Kidney epithelial cell (primary cell): ENCODE measurements around the gene GABRR2. TPM values are rescaled to one million over a fixed set of nuclear protein-coding genes. Genes with fewer than 3 reads are reported as not detected.

Experiments
- DNase-seq: peaks from one replicate; pipeline ENCODE4 v3.0.0-alpha.2; 2010; ENCODE audit warnings: low read depth
- H3K27me3 ChIP-seq: 2 replicates; pipeline ENCODE4 v1.6.0; 2011; ENCODE audit warnings: low read length; ENCODE audit not compliant: control insufficient read depth, insufficient read depth
- H3K36me3 ChIP-seq: 2 replicates; pipeline ENCODE4 v1.5.1; 2011; ENCODE audit warnings: low read length; ENCODE audit not compliant: control insufficient read depth, insufficient read depth
- H3K4me3 ChIP-seq: 2 replicates; pipeline ENCODE4 v1.5.1; 2011; ENCODE audit warnings: low read depth, mild to moderate bottlenecking, control low read depth, low read length
- total RNA-seq: library from RNA; depleted of rRNA; stranded (reverse); fragments of >200 nt; gene quantifications from 2 replicates; pipeline ENCODE4 v1.2.3, GENCODE V29; 2015
- TF ChIP-seq, protein P1 (sequence below): IDR thresholded peaks from 2 replicates; pipeline ENCODE4 v1.5.1; 2011; ENCODE audit warnings: mild to moderate bottlenecking, moderate library complexity, low read length, control low read depth, inconsistent platforms; ENCODE audit not compliant: insufficient read depth, poor library complexity, severe bottlenecking

GABRR2 gene
- total RNA-seq, 1 donor from 2014 or later: not detected

DNA sequence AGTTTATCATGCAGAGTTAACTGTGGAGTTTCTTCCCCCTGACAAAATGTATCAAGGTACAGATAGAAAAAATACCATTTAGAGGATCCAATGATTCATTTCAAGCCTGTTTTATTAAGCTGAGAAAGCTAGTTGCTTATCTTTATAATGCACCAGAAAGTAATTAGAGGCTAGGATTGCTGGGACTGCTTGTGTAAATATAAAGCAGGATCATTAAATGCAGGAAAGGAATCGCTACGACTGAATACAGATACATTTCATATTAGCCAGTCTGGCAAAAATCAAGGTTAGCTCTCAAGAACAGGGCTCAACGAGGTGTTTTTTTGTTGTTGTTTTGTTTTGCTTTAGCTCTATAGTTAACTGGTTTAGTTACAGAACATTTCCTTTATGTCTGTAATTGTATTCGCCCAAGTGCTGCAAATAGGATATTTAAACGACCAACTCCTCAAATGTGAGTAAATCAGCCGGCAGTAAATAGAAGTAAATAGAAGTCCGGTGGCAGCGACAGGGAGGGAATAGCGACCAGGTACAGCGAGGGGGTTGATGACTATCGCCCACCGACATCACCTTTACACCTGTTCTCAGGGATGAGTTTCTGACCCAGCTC is 36.7 kb upstream of the GABRR2 start:
- no peak for DNase-seq
- TF ChIP-seq, protein P1, sequence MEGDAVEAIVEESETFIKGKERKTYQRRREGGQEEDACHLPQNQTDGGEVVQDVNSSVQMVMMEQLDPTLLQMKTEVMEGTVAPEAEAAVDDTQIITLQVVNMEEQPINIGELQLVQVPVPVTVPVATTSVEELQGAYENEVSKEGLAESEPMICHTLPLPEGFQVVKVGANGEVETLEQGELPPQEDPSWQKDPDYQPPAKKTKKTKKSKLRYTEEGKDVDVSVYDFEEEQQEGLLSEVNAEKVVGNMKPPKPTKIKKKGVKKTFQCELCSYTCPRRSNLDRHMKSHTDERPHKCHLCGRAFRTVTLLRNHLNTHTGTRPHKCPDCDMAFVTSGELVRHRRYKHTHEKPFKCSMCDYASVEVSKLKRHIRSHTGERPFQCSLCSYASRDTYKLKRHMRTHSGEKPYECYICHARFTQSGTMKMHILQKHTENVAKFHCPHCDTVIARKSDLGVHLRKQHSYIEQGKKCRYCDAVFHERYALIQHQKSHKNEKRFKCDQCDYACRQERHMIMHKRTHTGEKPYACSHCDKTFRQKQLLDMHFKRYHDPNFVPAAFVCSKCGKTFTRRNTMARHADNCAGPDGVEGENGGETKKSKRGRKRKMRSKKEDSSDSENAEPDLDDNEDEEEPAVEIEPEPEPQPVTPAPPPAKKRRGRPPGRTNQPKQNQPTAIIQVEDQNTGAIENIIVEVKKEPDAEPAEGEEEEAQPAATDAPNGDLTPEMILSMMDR: no peak
- peak overlapping the region; percentile 89 for H3K4me3 ChIP-seq

GRCh38 chr6:89350281-89350966 is 35.3 kb upstream of the GABRR2 start:
- Histone ChIP-seq H3K27me3 (no peaks in the 10 kb centered on the region), H3K36me3 (no peaks in the 10 kb centered on the region), H3K4me3 (no peak overlapping the region)
- TF ChIP-seq, protein P1: no peak
- no peak for DNase-seq

More for the DNA sequence above, 36.7 kb upstream of the GABRR2 start:
- no peaks in the 10 kb centered on the region for H3K36me3 ChIP-seq
- no peaks in the 10 kb centered on the region for H3K27me3 ChIP-seq

DNA sequence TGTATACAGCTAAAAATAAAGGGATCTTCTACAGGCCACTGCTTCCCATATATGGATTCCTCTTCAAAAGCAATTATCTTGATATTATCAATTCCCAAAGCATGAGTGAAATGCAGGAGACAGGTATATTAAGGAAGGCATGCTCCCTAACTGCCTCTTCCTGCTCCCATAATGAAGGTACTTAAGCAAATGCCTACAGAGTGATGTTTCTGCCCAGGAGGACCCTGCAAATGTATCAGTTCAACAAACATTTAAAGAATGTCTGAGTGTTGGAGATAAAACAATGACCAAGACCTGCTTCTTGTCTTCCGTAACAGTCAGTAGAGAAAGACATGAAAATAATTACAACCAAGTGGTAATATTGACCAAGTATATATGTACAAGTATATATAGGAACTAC is 33.3 kb upstream of the GABRR2 start:
- no peak for DNase-seq
- H3K4me3 ChIP-seq: no peak overlapping the region
- no peaks in the 10 kb centered on the region for H3K36me3 ChIP-seq
- TF ChIP-seq, protein P1: no peak
- H3K27me3 ChIP-seq: no peaks in the 10 kb centered on the region

- TF ChIP-seq, protein P1: no peak
- no peak for DNase-seq
These were observed 32.7 kb upstream of the GABRR2 start for GRCh38 chr6:89347825-89348224.

DNA sequence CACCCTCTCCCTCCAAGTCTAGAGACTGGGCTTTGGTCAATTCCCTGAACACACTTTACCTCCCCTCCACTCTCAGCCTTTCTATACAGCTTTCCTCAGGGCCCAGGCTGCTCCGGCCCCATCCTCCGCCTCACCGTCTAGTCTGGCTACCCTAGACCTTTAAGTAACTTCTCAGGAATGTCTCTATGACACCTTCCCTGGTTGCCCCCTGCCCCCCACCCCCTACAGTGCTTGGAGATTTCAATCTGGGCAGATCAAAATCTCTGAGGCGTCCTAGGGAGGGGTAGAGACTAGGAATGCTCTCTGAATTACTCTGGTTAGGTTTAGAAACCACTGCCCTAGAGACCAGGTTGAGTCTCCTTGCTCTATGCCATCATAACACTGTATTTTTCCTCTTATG is 31.3 kb upstream of the GABRR2 start:
- TF ChIP-seq, protein P1: no peak
- no peak overlapping the region for H3K4me3 ChIP-seq
- H3K27me3 ChIP-seq: no peaks in the 10 kb centered on the region
- H3K36me3 ChIP-seq: no peaks in the 10 kb centered on the region
- DNase-seq: no peak

More at GRCh38 chr6:89347825-89348224, 32.7 kb upstream of the GABRR2 start:
- Histone ChIP-seq H3K27me3 (no peaks in the 10 kb centered on the region), H3K4me3 (no peak overlapping the region), H3K36me3 (no peaks in the 10 kb centered on the region)
